ENCODE results near the gene SUSD1. TPM values are rescaled to one million over a fixed set of nuclear protein-coding genes. Genes with fewer than 3 reads are reported as not detected.

Gene SUSD1
- total and polyA plus RNA-seq, 2 experiments from 2014 or later = 18.5 to 30.5 TPM

- Histone ChIP-seq H3K27me3 (no peaks in the 10 kb centered on the region), H4K20me1 (ENCODE audit: insufficient read depth, poor library complexity, severe bottlenecking) (no peaks in the 10 kb centered on the region), H3K27ac (no peak overlapping the region), H3K9me3 (ENCODE audit: low read depth) (no peaks in the 10 kb centered on the region), H3K4me1 (ENCODE audit: insufficient read depth) (no peaks in the 10 kb centered on the region), H3K79me2 (no peaks in the 10 kb centered on the region), H3K4me3 (no peak overlapping the region), H3K36me3 (replicated peaks; ENCODE audit: insufficient read depth, low read depth) (no peaks in the 10 kb centered on the region), H2AFZ (no peak overlapping the region), H3K4me2 (no peak overlapping the region), H3K9me2 (replicated peaks; ENCODE audit: insufficient read depth) (no peaks in the 10 kb centered on the region)
- WGBS (ENCODE audit: low lambda C conversion rate, missing lambda C conversion rate) = 80% methylated on average over 2 of the region's 2 CpGs
- no peak for DNase-seq (ENCODE audit: low spot score)
- TF ChIP-seq EZH2phosphoT487 (IDR thresholded peaks at IDR 0.05; ENCODE audit: low read depth, severe bottlenecking, unreplicated experiment) (no peak), EZH2 (IDR thresholded peaks at IDR 0.05; ENCODE audit: borderline replicate concordance) (no peak), CTCF (IDR thresholded peaks at IDR 0.05; ENCODE audit: poor library complexity) (no peak)
Observed at GRCh38 chr9:111992523-111992922, 182.6 kb downstream of the SUSD1 start.

GRCh38 chr9:111991179-111991578, 183.9 kb downstream of the SUSD1 start:
- Histone ChIP-seq H3K4me2 (no peak overlapping the region), H3K79me2 (no peaks in the 10 kb centered on the region), H2AFZ (no peak overlapping the region), H3K27me3 (no peaks in the 10 kb centered on the region), H4K20me1 (ENCODE audit: insufficient read depth, poor library complexity, severe bottlenecking) (no peaks in the 10 kb centered on the region), H3K9me2 (replicated peaks; ENCODE audit: insufficient read depth) (no peaks in the 10 kb centered on the region), H3K4me1 (ENCODE audit: insufficient read depth) (no peaks in the 10 kb centered on the region), H3K9me3 (ENCODE audit: low read depth) (no peaks in the 10 kb centered on the region), H3K4me3 (no peak overlapping the region), H3K27ac (no peak overlapping the region), H3K36me3 (replicated peaks; ENCODE audit: insufficient read depth, low read depth) (no peaks in the 10 kb centered on the region)
- no peak for DNase-seq (ENCODE audit: low spot score)
- no peak for TF ChIP-seq CTCF (IDR thresholded peaks at IDR 0.05; ENCODE audit: poor library complexity)
- no peak for TF ChIP-seq EZH2phosphoT487 (IDR thresholded peaks at IDR 0.05; ENCODE audit: low read depth, severe bottlenecking, unreplicated experiment)
- TF ChIP-seq EZH2 (IDR thresholded peaks at IDR 0.05; ENCODE audit: borderline replicate concordance) = no peak

Small RNAs within 50 kb of the gene (small RNA-seq; reads per million reads assigned to genes)
- gene RF00019 (not detected), gene RNU6-710P (not detected), gene RNU6-855P (not detected)

Other genes starting within 250 kb of the SUSD1 start
- 57.7 and 64.5 TPM in 2 replicates for gene PTBP3, start 158.3 kb upstream of the SUSD1 start, total RNA-seq
- 13.4 and 13.7 TPM in 2 replicates for gene PTBP3, start 158.3 kb upstream of the SUSD1 start, polyA plus RNA-seq
- 97.3 and 97.6 TPM in 2 replicates for gene HSDL2, start 204.8 kb upstream of the SUSD1 start, total RNA-seq
- 36.0 and 50.0 TPM in 2 replicates for gene HSDL2, start 204.8 kb upstream of the SUSD1 start, polyA plus RNA-seq